ENCODE data around the gene IRF8.
"Not testable (repeated sequence)": the region's sequence is repeated elsewhere in the genome, so short reads cannot be mapped to it uniquely, and the experiment has no call there.

The IRF8 gene

GRCh38 chr16:85873153-85873552 lies 25.8 kb upstream of the IRF8 start:
- no peak for DNase-seq

GRCh38 chr16:85874031-85874430 lies 24.9 kb upstream of the IRF8 start:
- H3K18ac ChIP-seq (ENCODE audit: low read depth in 1 of 2, low read length in 2 of 2); H2BK15ac ChIP-seq (ENCODE audit: low read depth, poor library complexity, severe bottlenecking); H3K27ac ChIP-seq (ENCODE audit: low read length, poor library complexity, severe bottlenecking); H3K4me2 ChIP-seq (ENCODE audit: low read length, poor library complexity, severe bottlenecking); H4K91ac ChIP-seq (ENCODE audit: low read length); H3K4ac ChIP-seq (ENCODE audit: low read depth in 1 of 2, low read length in 2 of 2); H4K8ac ChIP-seq (ENCODE audit: low read length); H3K79me1 ChIP-seq (replicated peaks; ENCODE audit: low read length, poor library complexity, severe bottlenecking); H2BK5ac ChIP-seq (ENCODE audit: low read depth, low read length, poor library complexity, severe bottlenecking); H3K9ac ChIP-seq (ENCODE audit: low read length); H2AFZ ChIP-seq (ENCODE audit: low read depth, low read length); H3K36me3 ChIP-seq (ENCODE audit: control insufficient read depth in 1 of 2, insufficient read depth in 2 of 2, low read depth in 1 of 2, low read length in 2 of 2); H3K9me3 ChIP-seq (ENCODE audit: control insufficient read depth, low read length); H2AK5ac ChIP-seq (ENCODE audit: low read length, severe bottlenecking); H2BK12ac ChIP-seq (ENCODE audit: low read length in 2 of 2); H2BK120ac ChIP-seq (ENCODE audit: low read depth, low read length); H3K23ac ChIP-seq (ENCODE audit: low read length in 2 of 2); H3K4me1 ChIP-seq (ENCODE audit: control insufficient read depth, insufficient read depth, low read depth, low read length); H3K4me3 ChIP-seq (ENCODE audit: insufficient read depth in 1 of 2, low read depth in 1 of 2, low read length in 2 of 2); DNase-seq; H3K14ac ChIP-seq (ENCODE audit: low read length in 2 of 2): not testable (repeated sequence)
- H3K27me3 ChIP-seq (ENCODE audit: control insufficient read depth in 1 of 2, insufficient read depth in 1 of 2, low read length in 2 of 2): peaks cover 10 to 36% of the 10 kb centered on the region in 2 experiments
- 98% methylated on average over 4 of the region's 5 CpGs for WGBS

More at GRCh38 chr16:85873153-85873552, 25.8 kb upstream of the IRF8 start:
- H3K27ac ChIP-seq (ENCODE audit: low read length, poor library complexity, severe bottlenecking): no peak overlapping the region
- no peak overlapping the region for H4K91ac ChIP-seq (ENCODE audit: low read length)
- WGBS: 86% methylated on average over 8 of the region's 8 CpGs
- no peak overlapping the region for H2AK5ac ChIP-seq (ENCODE audit: low read length, severe bottlenecking)
- no peaks in the 10 kb centered on the region for H3K79me1 ChIP-seq (replicated peaks; ENCODE audit: low read length, poor library complexity, severe bottlenecking)
- no peak overlapping the region for H3K14ac ChIP-seq (ENCODE audit: low read length in 2 of 2)
- H3K36me3 ChIP-seq (ENCODE audit: control insufficient read depth in 1 of 2, insufficient read depth in 2 of 2, low read depth in 1 of 2, low read length in 2 of 2): no peaks in the 10 kb centered on the region
- no peak overlapping the region for H3K23ac ChIP-seq (ENCODE audit: low read length in 2 of 2)
- H3K9me3 ChIP-seq (ENCODE audit: control insufficient read depth, low read length): no peaks in the 10 kb centered on the region
- H3K27me3 ChIP-seq (ENCODE audit: control insufficient read depth in 1 of 2, insufficient read depth in 1 of 2, low read length in 2 of 2): peaks cover 10 to 44% of the 10 kb centered on the region in 2 experiments
- H3K4me3 ChIP-seq (ENCODE audit: insufficient read depth in 1 of 2, low read depth in 1 of 2, low read length in 2 of 2): no peak overlapping the region
- H2BK12ac ChIP-seq (ENCODE audit: low read length in 2 of 2): no peak overlapping the region
- H4K8ac ChIP-seq (ENCODE audit: low read length): no peak overlapping the region
- H3K4me1 ChIP-seq (ENCODE audit: control insufficient read depth, insufficient read depth, low read depth, low read length): no peaks in the 10 kb centered on the region
- no peak overlapping the region for H3K9ac ChIP-seq (ENCODE audit: low read length)
- no peak overlapping the region for H3K18ac ChIP-seq (ENCODE audit: low read depth in 1 of 2, low read length in 2 of 2)
- no peak overlapping the region for H3K4me2 ChIP-seq (ENCODE audit: low read length, poor library complexity, severe bottlenecking)
- no peak overlapping the region for H3K4ac ChIP-seq (ENCODE audit: low read depth in 1 of 2, low read length in 2 of 2)
- H2AFZ ChIP-seq (ENCODE audit: low read depth, low read length): no peak overlapping the region
- no peak overlapping the region for H2BK15ac ChIP-seq (ENCODE audit: low read depth, poor library complexity, severe bottlenecking)
- H2BK5ac ChIP-seq (ENCODE audit: low read depth, low read length, poor library complexity, severe bottlenecking): no peak overlapping the region
- H2BK120ac ChIP-seq (ENCODE audit: low read depth, low read length): no peak overlapping the region

- Histone ChIP-seq H3K27ac (ENCODE audit: low read length, poor library complexity, severe bottlenecking) (no peak overlapping the region), H2BK15ac (ENCODE audit: low read depth, poor library complexity, severe bottlenecking) (no peak overlapping the region), H3K36me3 (ENCODE audit: control insufficient read depth in 1 of 2, insufficient read depth in 2 of 2, low read depth in 1 of 2, low read length in 2 of 2) (no peaks in the 10 kb centered on the region), H3K4ac (ENCODE audit: low read depth in 1 of 2, low read length in 2 of 2) (no peak overlapping the region), H3K23ac (ENCODE audit: low read length in 2 of 2) (no peak overlapping the region), H3K4me3 (ENCODE audit: insufficient read depth in 1 of 2, low read depth in 1 of 2, low read length in 2 of 2) (no peak overlapping the region), H3K27me3 (ENCODE audit: control insufficient read depth in 1 of 2, insufficient read depth in 1 of 2, low read length in 2 of 2) (peaks cover 9 to 40% of the 10 kb centered on the region in 2 experiments), H2BK5ac (ENCODE audit: low read depth, low read length, poor library complexity, severe bottlenecking) (no peak overlapping the region), H2BK12ac (ENCODE audit: low read length in 2 of 2) (no peak overlapping the region), H3K18ac (ENCODE audit: low read depth in 1 of 2, low read length in 2 of 2) (no peak overlapping the region), H3K9me3 (ENCODE audit: control insufficient read depth, low read length) (no peaks in the 10 kb centered on the region), H4K91ac (ENCODE audit: low read length) (no peak overlapping the region), H3K79me1 (replicated peaks; ENCODE audit: low read length, poor library complexity, severe bottlenecking) (no peaks in the 10 kb centered on the region), H2BK120ac (ENCODE audit: low read depth, low read length) (no peak overlapping the region), H4K8ac (ENCODE audit: low read length) (no peak overlapping the region), H3K4me2 (ENCODE audit: low read length, poor library complexity, severe bottlenecking) (no peak overlapping the region), H2AK5ac (ENCODE audit: low read length, severe bottlenecking) (no peak overlapping the region), H3K4me1 (ENCODE audit: control insufficient read depth, insufficient read depth, low read depth, low read length) (peaks cover 4% of the 10 kb centered on the region), H3K14ac (ENCODE audit: low read length in 2 of 2) (no peak overlapping the region), H3K9ac (ENCODE audit: low read length) (no peak overlapping the region), H2AFZ (ENCODE audit: low read depth, low read length) (no peak overlapping the region)
- 79% methylated on average over 5 of the region's 5 CpGs for WGBS
- no peak for DNase-seq
Measured at GRCh38 chr16:85878407-85878806, 20.6 kb upstream of the IRF8 start.

GRCh38 chr16:85878875-85879274 lies 20.1 kb upstream of the IRF8 start:
- Histone ChIP-seq H3K18ac (ENCODE audit: low read depth in 1 of 2, low read length in 2 of 2) (no peak overlapping the region), H3K27ac (ENCODE audit: low read length, poor library complexity, severe bottlenecking) (no peak overlapping the region), H3K14ac (ENCODE audit: low read length in 2 of 2) (no peak overlapping the region), H3K9me3 (ENCODE audit: control insufficient read depth, low read length) (no peaks in the 10 kb centered on the region), H3K4ac (ENCODE audit: low read depth in 1 of 2, low read length in 2 of 2) (no peak overlapping the region), H3K4me1 (ENCODE audit: control insufficient read depth, insufficient read depth, low read depth, low read length) (peaks cover 4% of the 10 kb centered on the region), H2AK5ac (ENCODE audit: low read length, severe bottlenecking) (no peak overlapping the region), H4K8ac (ENCODE audit: low read length) (no peak overlapping the region), H2BK15ac (ENCODE audit: low read depth, poor library complexity, severe bottlenecking) (no peak overlapping the region), H2BK5ac (ENCODE audit: low read depth, low read length, poor library complexity, severe bottlenecking) (no peak overlapping the region), H4K91ac (ENCODE audit: low read length) (no peak overlapping the region), H3K9ac (ENCODE audit: low read length) (no peak overlapping the region), H3K23ac (ENCODE audit: low read length in 2 of 2) (no peak overlapping the region), H3K36me3 (ENCODE audit: control insufficient read depth in 1 of 2, insufficient read depth in 2 of 2, low read depth in 1 of 2, low read length in 2 of 2) (no peaks in the 10 kb centered on the region), H3K4me2 (ENCODE audit: low read length, poor library complexity, severe bottlenecking) (no peak overlapping the region), H2AFZ (ENCODE audit: low read depth, low read length) (no peak overlapping the region), H3K4me3 (ENCODE audit: insufficient read depth in 1 of 2, low read depth in 1 of 2, low read length in 2 of 2) (no peak overlapping the region), H2BK12ac (ENCODE audit: low read length in 2 of 2) (no peak overlapping the region), H3K79me1 (replicated peaks; ENCODE audit: low read length, poor library complexity, severe bottlenecking) (no peaks in the 10 kb centered on the region), H2BK120ac (ENCODE audit: low read depth, low read length) (no peak overlapping the region), H3K27me3 (ENCODE audit: control insufficient read depth in 1 of 2, insufficient read depth in 1 of 2, low read length in 2 of 2) (peaks cover 12 to 41% of the 10 kb centered on the region in 2 experiments)
- 43% methylated on average over 5 of the region's 5 CpGs for WGBS
- peak; percentile 66 for DNase-seq
